Natural killer cell (primary cell): ENCODE measurements around the gene KIT. TPM values are rescaled to one million over a fixed set of nuclear protein-coding genes. Genes with fewer than 3 reads are reported as not detected.

Experiments
- ATAC-seq, 3 donors: fragments of 150-1000 bp in 2 of 3; fragments of 200-7000 bp in 1 of 3; cut with Tn5 transposase; 1 replicate in 1 of 3; 2 replicates in 2 of 3; pipeline ENCODE4 v1.10.0; 2021; ENCODE audit warnings: mild to moderate bottlenecking in 2 of 3, moderate library complexity in 2 of 3
- DNase-seq, 2 donors: peaks; one replicate each; pipeline versions ENCODE4 v3.0.0 to v3.0.0-alpha.2; 2013 to 2021; ENCODE audit warnings: mixed read lengths in 1 of 2
- H3K27ac ChIP-seq: one replicate; pipeline ENCODE4 v1.5.1; 2013; ENCODE audit warnings: mild to moderate bottlenecking, low read length
- H3K27me3 ChIP-seq: one replicate; pipeline ENCODE4 v1.6.1; 2013; ENCODE audit warnings: low read length; ENCODE audit not compliant: control insufficient read depth, insufficient read depth
- H3K36me3 ChIP-seq: one replicate; pipeline ENCODE4 v1.6.1; 2013; ENCODE audit warnings: low read length; ENCODE audit not compliant: control insufficient read depth, insufficient read depth
- H3K4me1 ChIP-seq: one replicate; pipeline ENCODE4 v1.6.1; 2013; ENCODE audit warnings: low read length; ENCODE audit not compliant: control insufficient read depth, insufficient read depth
- H3K4me3 ChIP-seq: one replicate; pipeline ENCODE4 v1.5.1; 2013; ENCODE audit warnings: low read length
- H3K9me3 ChIP-seq: one replicate; pipeline ENCODE4 v1.6.1; 2013; ENCODE audit warnings: low read length; ENCODE audit not compliant: control insufficient read depth, insufficient read depth
- H3K27ac Mint-ChIP-seq, 2 donors: one replicate each; pipeline ENCODE4 v1.8.0; 2022; ENCODE audit warnings: mild to moderate bottlenecking in 2 of 2, mixed read lengths in 2 of 2, moderate library complexity in 1 of 2
- H3K27me3 Mint-ChIP-seq, 2 donors: one replicate each; pipeline ENCODE4 v1.8.0; 2022; ENCODE audit warnings: low read depth in 2 of 2, mixed read lengths in 2 of 2
- H3K36me3 Mint-ChIP-seq: one replicate; pipeline ENCODE4 v1.8.0; 2022; ENCODE audit warnings: mixed read lengths
- H3K4me1 Mint-ChIP-seq, 2 donors: one replicate each; pipeline ENCODE4 v1.8.0; 2022; ENCODE audit warnings: mixed read lengths in 2 of 2
- H3K4me3 Mint-ChIP-seq: one replicate; pipeline ENCODE4 v1.8.0; 2022; ENCODE audit warnings: mild to moderate bottlenecking, moderate library complexity, mixed read lengths
- H3K9me3 Mint-ChIP-seq, 2 donors: one replicate each; pipeline ENCODE4 v1.8.0; 2022; ENCODE audit warnings: mixed read lengths in 2 of 2
- WGBS: methylation state at CpG from one replicate; pipeline ENCODE4 v1.1.7; 2013; ENCODE audit warnings: missing lambda C conversion rate; ENCODE audit not compliant: insufficient coverage; 5-methylcytosine and 5-hydroxymethylcytosine counted together
- intact Hi-C: fragments of 100-400 bp; cut with micrococcal nuclease; formaldehyde crosslinking; loops from one replicate; pipeline ENCODE4 v1.14.2; 2022
- total RNA-seq, 4 donors: library from RNA; stranded (reverse); fragments of 120-200 nt in 1 of 4; gene quantifications; one replicate each; pipeline versions ENCODE4 v1.2.3 to v1.2.4, GENCODE V29; 2013 to 2022
- TF ChIP-seq, protein P1 (sequence below): fragments of 200-600 bp; IDR thresholded peaks from one replicate; pipeline ENCODE4 v1.8.0; 2022; ENCODE audit warnings: antibody characterized with exemption

KIT gene
- total RNA-seq, 3 donors from 2014 or later (not counting 1 experiment from before 2014, with no cell fraction given), result 2.0 to 6.6 (median 3.2) TPM

DNA sequence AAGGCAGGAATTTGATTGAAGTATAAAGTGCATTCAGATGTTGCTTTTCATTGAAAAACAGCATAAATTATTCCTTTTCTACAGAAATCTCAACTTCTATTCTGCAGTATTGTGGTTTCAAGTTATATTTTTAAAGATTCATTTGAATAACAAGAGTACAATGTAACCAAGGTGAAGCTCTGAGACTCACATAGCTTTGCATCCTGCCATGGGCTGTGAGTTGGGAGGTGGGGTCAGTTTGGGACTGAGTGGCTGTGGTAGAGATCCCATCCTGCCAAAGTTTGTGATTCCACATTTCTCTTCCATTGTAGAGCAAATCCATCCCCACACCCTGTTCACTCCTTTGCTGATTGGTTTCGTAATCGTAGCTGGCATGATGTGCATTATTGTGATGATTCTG is 69.2 kb downstream of the KIT start:
- intact Hi-C loops, result no loop called here
- Mint-ChIP-seq H3K4me1 (no peaks in the 10 kb centered on the region), H3K27ac (no peak overlapping the region), H3K9me3 (no peaks in the 10 kb centered on the region), H3K4me3 (no peak overlapping the region), H3K36me3 (no peaks in the 10 kb centered on the region), H3K27me3 (peaks cover 0 to 2% of the 10 kb centered on the region in 2 donors)
- Histone ChIP-seq H3K9me3 (no peaks in the 10 kb centered on the region), H3K27me3 (no peaks in the 10 kb centered on the region), H3K27ac (no peak overlapping the region), H3K4me1 (no peaks in the 10 kb centered on the region), H3K36me3 (no peaks in the 10 kb centered on the region), H3K4me3 (no peak overlapping the region)
- DNase-seq (no peak), ATAC-seq (no peak)
- TF ChIP-seq, protein P1, sequence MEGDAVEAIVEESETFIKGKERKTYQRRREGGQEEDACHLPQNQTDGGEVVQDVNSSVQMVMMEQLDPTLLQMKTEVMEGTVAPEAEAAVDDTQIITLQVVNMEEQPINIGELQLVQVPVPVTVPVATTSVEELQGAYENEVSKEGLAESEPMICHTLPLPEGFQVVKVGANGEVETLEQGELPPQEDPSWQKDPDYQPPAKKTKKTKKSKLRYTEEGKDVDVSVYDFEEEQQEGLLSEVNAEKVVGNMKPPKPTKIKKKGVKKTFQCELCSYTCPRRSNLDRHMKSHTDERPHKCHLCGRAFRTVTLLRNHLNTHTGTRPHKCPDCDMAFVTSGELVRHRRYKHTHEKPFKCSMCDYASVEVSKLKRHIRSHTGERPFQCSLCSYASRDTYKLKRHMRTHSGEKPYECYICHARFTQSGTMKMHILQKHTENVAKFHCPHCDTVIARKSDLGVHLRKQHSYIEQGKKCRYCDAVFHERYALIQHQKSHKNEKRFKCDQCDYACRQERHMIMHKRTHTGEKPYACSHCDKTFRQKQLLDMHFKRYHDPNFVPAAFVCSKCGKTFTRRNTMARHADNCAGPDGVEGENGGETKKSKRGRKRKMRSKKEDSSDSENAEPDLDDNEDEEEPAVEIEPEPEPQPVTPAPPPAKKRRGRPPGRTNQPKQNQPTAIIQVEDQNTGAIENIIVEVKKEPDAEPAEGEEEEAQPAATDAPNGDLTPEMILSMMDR, result no peak
- WGBS, result 100% methylated on average over 2 of the region's 2 CpGs

DNA sequence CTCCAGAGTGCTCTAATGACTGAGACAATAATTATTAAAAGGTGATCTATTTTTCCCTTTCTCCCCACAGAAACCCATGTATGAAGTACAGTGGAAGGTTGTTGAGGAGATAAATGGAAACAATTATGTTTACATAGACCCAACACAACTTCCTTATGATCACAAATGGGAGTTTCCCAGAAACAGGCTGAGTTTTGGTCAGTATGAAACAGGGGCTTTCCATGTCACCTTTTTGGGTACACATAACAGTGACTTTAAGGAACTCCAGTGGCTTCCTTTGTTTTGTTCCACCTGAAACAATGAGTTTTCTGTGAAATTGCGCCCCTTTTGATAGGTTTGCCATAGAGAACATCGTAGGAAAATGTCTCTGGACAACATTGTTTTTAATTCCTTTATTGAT is 69.6 kb downstream of the KIT start:
- peaks cover 0 to 2% of the 10 kb centered on the region in 2 donors for H3K27me3 Mint-ChIP-seq
- WGBS, result 92% methylated on average over 2 of the region's 2 CpGs
- no peaks in the 10 kb centered on the region for H3K9me3 ChIP-seq

DNA sequence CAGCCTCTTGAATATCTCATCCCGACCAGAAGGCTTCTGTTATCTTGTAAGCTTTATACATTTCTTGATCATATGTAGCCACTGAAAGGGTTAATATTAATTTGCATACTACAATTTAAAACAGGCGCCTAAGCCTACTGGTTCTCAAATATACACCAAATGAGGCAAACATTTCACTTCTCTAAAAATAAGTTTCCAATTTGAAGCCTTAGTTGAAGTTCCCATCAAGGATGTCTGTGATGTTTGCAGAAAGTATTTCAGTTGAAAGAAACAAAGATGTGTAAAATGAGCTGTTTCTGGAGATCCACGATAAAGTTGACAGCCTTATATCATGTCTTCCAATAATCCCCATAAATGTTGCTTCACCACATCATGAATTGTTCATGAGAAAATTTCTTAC is 70.6 kb downstream of the KIT start:
- Histone ChIP-seq H3K9me3 (no peaks in the 10 kb centered on the region), H3K27me3 (no peaks in the 10 kb centered on the region), H3K4me1 (no peaks in the 10 kb centered on the region), H3K4me3 (no peak overlapping the region), H3K27ac (no peak overlapping the region), H3K36me3 (no peaks in the 10 kb centered on the region)
- TF ChIP-seq, protein P1, result no peak
- intact Hi-C loops, result no loop called here
- Mint-ChIP-seq H3K9me3 (no peaks in the 10 kb centered on the region), H3K4me3 (no peak overlapping the region), H3K27ac (no peak overlapping the region), H3K36me3 (no peaks in the 10 kb centered on the region), H3K27me3 (peaks cover 0 to 2% of the 10 kb centered on the region in 2 donors), H3K4me1 (no peaks in the 10 kb centered on the region)
- ATAC-seq, result no peak
- WGBS, result 82% methylated on average over 1 of the region's 3 CpGs
- DNase-seq, result no peak

More for the DNA sequence above, 69.6 kb downstream of the KIT start:
- DNase-seq (no peak), ATAC-seq (no peak)
- Histone ChIP-seq H3K4me1 (no peaks in the 10 kb centered on the region), H3K4me3 (no peak overlapping the region), H3K36me3 (no peaks in the 10 kb centered on the region), H3K27me3 (no peaks in the 10 kb centered on the region), H3K27ac (no peak overlapping the region)
- Mint-ChIP-seq H3K4me3 (no peak overlapping the region), H3K27ac (no peak overlapping the region), H3K9me3 (no peaks in the 10 kb centered on the region), H3K36me3 (no peaks in the 10 kb centered on the region), H3K4me1 (no peaks in the 10 kb centered on the region)
- intact Hi-C loops, result no loop called here
- TF ChIP-seq, protein P1, result no peak

DNA sequence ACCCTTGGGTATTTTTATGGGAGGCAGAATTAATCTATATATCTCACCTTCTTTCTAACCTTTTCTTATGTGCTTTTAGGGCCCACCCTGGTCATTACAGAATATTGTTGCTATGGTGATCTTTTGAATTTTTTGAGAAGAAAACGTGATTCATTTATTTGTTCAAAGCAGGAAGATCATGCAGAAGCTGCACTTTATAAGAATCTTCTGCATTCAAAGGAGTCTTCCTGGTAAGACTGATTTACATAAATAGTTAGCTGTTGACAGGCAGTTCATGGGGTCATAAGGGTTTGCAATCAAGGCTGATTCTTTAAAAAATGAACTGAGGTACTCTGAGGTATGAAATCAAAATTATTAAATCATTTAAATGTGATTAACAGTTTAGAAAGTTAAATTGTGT is 71.5 kb downstream of the KIT start:
- no peak overlapping the region for H3K4me3 ChIP-seq
- WGBS, result 89% methylated on average over 1 of the region's 1 CpG
- H3K36me3 Mint-ChIP-seq, result no peaks in the 10 kb centered on the region
- H3K9me3 Mint-ChIP-seq, result no peaks in the 10 kb centered on the region
- intact Hi-C loops, result no loop called here
- H3K36me3 ChIP-seq, result no peaks in the 10 kb centered on the region
- no peak overlapping the region for H3K27ac Mint-ChIP-seq
- TF ChIP-seq, protein P1, result no peak
- H3K27ac ChIP-seq, result no peak overlapping the region
- H3K9me3 ChIP-seq, result no peaks in the 10 kb centered on the region
- H3K4me1 Mint-ChIP-seq, result no peaks in the 10 kb centered on the region
- DNase-seq (no peak), ATAC-seq (no peak)
- H3K4me3 Mint-ChIP-seq, result no peak overlapping the region
- H3K4me1 ChIP-seq, result no peaks in the 10 kb centered on the region
- no peaks in the 10 kb centered on the region for H3K27me3 ChIP-seq
- peaks cover 0 to 2% of the 10 kb centered on the region in 2 donors for H3K27me3 Mint-ChIP-seq
